ENCODE results near the gene MED27. TPM values are rescaled to one million over a fixed set of nuclear protein-coding genes. Genes with fewer than 3 reads are reported as not detected.

MED27 gene
- total RNA-seq, 1 donor from 2014 or later: 28.2 TPM

GRCh38 chr9:132003896-132004295 lies 75.8 kb downstream of the MED27 start:
- H3K27ac Mint-ChIP-seq (ENCODE audit: unreplicated experiment): no peak overlapping the region
- TF ChIP-seq, protein P1, sequence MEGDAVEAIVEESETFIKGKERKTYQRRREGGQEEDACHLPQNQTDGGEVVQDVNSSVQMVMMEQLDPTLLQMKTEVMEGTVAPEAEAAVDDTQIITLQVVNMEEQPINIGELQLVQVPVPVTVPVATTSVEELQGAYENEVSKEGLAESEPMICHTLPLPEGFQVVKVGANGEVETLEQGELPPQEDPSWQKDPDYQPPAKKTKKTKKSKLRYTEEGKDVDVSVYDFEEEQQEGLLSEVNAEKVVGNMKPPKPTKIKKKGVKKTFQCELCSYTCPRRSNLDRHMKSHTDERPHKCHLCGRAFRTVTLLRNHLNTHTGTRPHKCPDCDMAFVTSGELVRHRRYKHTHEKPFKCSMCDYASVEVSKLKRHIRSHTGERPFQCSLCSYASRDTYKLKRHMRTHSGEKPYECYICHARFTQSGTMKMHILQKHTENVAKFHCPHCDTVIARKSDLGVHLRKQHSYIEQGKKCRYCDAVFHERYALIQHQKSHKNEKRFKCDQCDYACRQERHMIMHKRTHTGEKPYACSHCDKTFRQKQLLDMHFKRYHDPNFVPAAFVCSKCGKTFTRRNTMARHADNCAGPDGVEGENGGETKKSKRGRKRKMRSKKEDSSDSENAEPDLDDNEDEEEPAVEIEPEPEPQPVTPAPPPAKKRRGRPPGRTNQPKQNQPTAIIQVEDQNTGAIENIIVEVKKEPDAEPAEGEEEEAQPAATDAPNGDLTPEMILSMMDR (IDR thresholded peaks at IDR 0.05): no peak
- H3K9me3 Mint-ChIP-seq (ENCODE audit: low read depth): peaks cover 2% of the 10 kb centered on the region
- peaks cover 45% of the 10 kb centered on the region for H3K4me1 Mint-ChIP-seq (ENCODE audit: low read depth)
- H3K4me3 Mint-ChIP-seq (ENCODE audit: unreplicated experiment): no peak overlapping the region
- no peak for DNase-seq (ENCODE audit: low spot score)
- no peaks in the 10 kb centered on the region for H3K36me3 Mint-ChIP-seq (ENCODE audit: low read depth)
- no peaks in the 10 kb centered on the region for H3K27me3 Mint-ChIP-seq (ENCODE audit: low read depth)

DNA sequence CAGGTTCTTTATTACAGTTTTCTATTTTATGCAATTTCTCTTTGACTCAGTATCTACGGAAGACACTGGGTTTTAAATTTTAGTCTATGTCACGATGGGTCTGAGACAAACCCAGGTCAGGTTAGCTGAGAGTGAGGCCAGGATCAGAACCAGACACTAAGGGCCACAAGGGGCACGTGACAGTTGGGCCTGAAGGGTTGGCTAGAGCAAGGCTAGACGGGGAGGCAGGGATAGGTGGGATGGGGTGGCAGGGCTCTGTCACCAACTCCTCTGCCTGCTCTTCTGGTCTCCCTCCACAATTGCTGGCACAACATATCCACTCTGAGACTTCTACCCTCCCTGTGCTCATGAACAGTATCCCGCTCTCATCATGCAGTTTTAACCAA lies 76.4 kb downstream of the MED27 start:
- no peaks in the 10 kb centered on the region for H3K36me3 Mint-ChIP-seq (ENCODE audit: low read depth)
- no peak for DNase-seq (ENCODE audit: low spot score)
- no peak overlapping the region for H3K27ac Mint-ChIP-seq (ENCODE audit: unreplicated experiment)
- TF ChIP-seq, protein P1 (IDR thresholded peaks at IDR 0.05): no peak
- peaks cover 39% of the 10 kb centered on the region for H3K4me1 Mint-ChIP-seq (ENCODE audit: low read depth)
- H3K9me3 Mint-ChIP-seq (ENCODE audit: low read depth): peaks cover 2% of the 10 kb centered on the region
- no peak overlapping the region for H3K4me3 Mint-ChIP-seq (ENCODE audit: unreplicated experiment)
- no peaks in the 10 kb centered on the region for H3K27me3 Mint-ChIP-seq (ENCODE audit: low read depth)

DNA sequence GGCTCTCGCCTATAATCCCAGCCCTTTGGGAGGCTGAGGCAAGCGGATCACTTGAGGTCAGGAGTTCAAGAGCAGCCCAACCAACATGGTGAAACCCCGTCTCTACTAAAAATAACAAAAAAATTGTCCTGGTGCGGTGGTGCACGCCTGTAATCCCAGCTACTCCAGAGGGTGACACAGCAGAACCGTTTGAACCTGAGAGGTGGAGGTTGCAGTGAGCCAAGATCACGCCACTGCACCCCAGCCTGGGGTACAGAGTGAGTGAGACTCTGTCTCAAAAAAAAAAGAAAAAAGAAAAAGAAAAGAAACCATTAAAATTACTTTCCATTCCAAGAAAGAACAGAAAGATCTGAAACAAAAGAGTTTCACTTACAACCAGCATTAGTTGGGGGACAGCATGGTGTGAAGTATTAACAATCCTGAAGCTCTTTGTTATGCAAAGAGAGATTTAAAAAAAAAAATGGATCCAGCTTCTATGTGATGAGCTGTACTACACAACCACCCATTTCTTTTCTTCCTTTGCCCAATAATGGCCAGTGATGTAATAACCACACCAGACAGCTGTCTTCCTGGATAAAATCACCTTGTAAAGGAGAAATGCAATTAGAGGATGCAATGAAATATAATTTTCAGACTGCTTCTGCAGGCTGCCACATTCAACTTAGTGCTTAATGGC lies 76.9 kb downstream of the MED27 start:
- Mint-ChIP-seq H3K27ac (ENCODE audit: unreplicated experiment) (no peak overlapping the region), H3K36me3 (ENCODE audit: low read depth) (no peaks in the 10 kb centered on the region), H3K4me3 (ENCODE audit: unreplicated experiment) (no peak overlapping the region), H3K27me3 (ENCODE audit: low read depth) (no peaks in the 10 kb centered on the region), H3K4me1 (ENCODE audit: low read depth) (peaks cover 37% of the 10 kb centered on the region), H3K9me3 (ENCODE audit: low read depth) (peaks cover 2% of the 10 kb centered on the region)
- no peak for DNase-seq (ENCODE audit: low spot score)
- TF ChIP-seq, protein P1 (IDR thresholded peaks at IDR 0.05): no peak

DNA sequence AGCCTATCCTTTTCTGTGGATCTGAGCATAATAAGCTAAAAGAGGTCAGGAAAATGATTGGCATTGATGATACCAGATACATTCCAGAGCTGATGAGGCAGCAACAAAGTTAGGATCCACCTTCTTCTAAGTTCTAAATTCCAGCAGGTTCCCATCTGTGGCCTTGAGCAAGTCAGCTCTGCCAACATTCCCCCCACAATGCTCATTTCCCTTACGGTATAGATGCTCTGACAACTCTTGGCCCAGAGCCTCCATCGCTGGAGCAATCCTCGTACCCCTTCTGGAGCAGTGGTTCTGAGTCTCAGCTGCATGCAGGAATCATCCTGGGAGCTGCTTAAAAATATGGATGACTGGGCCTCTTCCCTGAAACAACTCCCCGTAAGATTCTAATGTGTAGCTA lies 78.1 kb downstream of the MED27 start:
- Mint-ChIP-seq H3K27me3 (ENCODE audit: low read depth) (no peaks in the 10 kb centered on the region), H3K27ac (ENCODE audit: unreplicated experiment) (no peak overlapping the region), H3K4me3 (ENCODE audit: unreplicated experiment) (no peak overlapping the region), H3K4me1 (ENCODE audit: low read depth) (peaks cover 32% of the 10 kb centered on the region), H3K9me3 (ENCODE audit: low read depth) (peaks cover 2% of the 10 kb centered on the region), H3K36me3 (ENCODE audit: low read depth) (no peaks in the 10 kb centered on the region)
- TF ChIP-seq, protein P1 (IDR thresholded peaks at IDR 0.05): no peak
- DNase-seq (ENCODE audit: low spot score): no peak

DNA sequence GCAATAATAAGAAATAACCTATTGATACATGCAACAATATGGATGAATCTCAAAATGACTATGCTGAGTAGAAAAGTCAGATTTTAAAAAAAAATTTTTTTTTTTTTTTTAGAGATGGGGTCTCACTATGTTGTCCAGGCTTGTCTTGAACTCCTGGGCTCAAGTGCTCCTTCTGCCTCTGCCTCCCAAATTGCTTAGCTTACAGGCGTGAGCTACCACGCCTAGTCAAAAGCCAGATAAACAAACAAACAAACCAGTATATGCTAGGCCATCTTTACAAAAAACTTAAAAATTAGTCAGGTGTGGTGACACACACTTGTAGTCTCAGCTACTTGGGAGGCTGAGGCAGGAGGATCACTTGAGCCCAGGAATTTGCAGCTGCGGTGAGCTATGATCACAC lies 79.0 kb downstream of the MED27 start:
- peaks cover 2% of the 10 kb centered on the region for H3K9me3 Mint-ChIP-seq (ENCODE audit: low read depth)
- H3K4me1 Mint-ChIP-seq (ENCODE audit: low read depth): peaks cover 23% of the 10 kb centered on the region
- peaks cover 5% of the 10 kb centered on the region for H3K36me3 Mint-ChIP-seq (ENCODE audit: low read depth)
- no peak overlapping the region for H3K4me3 Mint-ChIP-seq (ENCODE audit: unreplicated experiment)
- H3K27ac Mint-ChIP-seq (ENCODE audit: unreplicated experiment): no peak overlapping the region
- H3K27me3 Mint-ChIP-seq (ENCODE audit: low read depth): no peaks in the 10 kb centered on the region
- no peak for DNase-seq (ENCODE audit: low spot score)
- TF ChIP-seq, protein P1 (IDR thresholded peaks at IDR 0.05): no peak

Data from chondrocyte (in vitro differentiated cells).